NCI-H2081 (cell line): ENCODE measurements around the gene MICU1.
A peak's percentile ranks its signal among the peaks of the same experiment; 100 is the strongest.
"Not testable (repeated sequence)": the region's sequence is repeated elsewhere in the genome, so short reads cannot be mapped to it uniquely, and the experiment has no call there.

ENCODE experiments used
- DNase-seq, 2 experiments: peaks; one replicate each; lab custom pipeline; 2025; lab: John Stamatoyannopoulos, UW

MICU1 gene

GRCh38 chr10:72503694-72504438 is 122.0 kb downstream of the MICU1 start:
- no peak for DNase-seq

DNA sequence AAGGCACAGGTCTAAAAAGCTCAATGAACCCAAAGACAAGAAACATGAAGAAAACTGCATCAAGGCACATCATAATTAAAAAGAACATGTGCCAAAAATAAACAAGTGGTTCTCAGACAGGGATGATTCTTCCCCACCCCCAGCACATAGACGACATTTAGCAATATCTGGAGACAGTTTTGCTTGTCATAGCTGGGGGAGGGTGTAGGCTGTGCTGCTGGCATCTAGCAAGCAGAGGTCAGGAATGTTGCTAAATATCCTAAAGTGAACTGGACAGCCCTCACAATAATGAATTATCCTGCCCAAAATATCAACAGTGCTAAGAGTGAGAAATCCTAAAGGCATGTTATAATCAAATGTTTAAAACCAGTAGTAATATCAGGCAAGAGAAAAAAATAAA is 122.6 kb downstream of the MICU1 start:
- no peak for DNase-seq

- DNase-seq = no peak
Measured at GRCh38 chr10:72502581-72502980, 123.3 kb downstream of the MICU1 start.

DNA sequence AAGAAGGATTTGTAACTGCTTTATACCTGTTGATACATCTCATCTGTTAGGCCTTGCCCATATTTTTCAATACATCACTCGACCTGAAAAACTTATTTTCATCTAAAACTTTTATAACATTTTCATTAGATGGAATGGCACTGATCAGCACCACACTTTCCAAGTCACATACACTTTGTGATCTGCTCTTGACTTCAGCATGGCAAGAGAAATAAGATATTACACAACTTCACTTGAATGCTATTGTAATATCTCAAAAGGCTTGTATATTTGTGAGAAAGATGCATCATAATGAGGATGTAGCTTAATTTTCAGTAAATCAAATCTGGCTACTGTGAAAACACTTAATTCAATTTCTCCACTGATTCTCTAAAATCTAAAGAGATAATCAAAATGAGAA is 126.2 kb downstream of the MICU1 start:
- no peak for DNase-seq

DNA sequence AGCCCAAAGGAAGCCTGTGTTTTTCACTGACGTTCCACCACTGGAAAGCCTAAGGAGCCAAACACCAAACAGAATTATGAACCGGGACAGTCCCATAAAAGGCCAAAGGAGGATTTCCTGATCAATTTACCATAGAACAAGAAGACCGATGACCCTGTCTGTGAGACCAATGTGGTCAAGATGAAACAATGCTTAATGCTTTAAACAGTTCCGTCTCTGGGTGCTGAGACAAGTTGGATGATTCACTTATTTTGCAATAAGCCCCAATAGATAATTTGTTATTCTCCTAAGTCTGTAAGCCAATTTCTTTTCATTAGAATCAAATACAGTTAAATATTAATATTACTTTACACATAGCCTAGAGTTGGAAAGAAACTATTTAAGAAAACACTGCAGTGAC is 134.9 kb downstream of the MICU1 start:
- DNase-seq = no peak

- DNase-seq = no peak
Measured at GRCh38 chr10:72487521-72487920, 138.4 kb downstream of the MICU1 start.

- DNase-seq = no peak
Measured at GRCh38 chr10:72487116-72487515, 138.8 kb downstream of the MICU1 start.

DNA sequence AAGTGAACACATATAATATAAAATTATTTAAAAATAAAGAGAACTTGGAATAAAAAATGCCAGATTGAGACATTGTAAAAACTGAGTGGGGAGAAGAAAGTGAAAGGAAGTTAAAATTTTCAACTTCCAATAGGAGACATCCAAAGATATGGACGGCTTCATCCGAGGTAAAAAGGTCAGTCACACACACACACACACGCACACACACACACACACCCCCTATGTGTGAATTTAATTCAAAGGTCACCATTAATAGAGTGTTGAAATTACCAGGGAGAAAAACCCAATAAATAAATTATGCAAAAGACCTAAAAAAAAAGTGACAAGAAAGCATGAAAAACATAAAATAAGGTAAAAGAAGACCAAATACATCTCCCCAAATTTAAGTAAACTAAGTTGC is 140.2 kb downstream of the MICU1 start:
- no peak for DNase-seq

DNA sequence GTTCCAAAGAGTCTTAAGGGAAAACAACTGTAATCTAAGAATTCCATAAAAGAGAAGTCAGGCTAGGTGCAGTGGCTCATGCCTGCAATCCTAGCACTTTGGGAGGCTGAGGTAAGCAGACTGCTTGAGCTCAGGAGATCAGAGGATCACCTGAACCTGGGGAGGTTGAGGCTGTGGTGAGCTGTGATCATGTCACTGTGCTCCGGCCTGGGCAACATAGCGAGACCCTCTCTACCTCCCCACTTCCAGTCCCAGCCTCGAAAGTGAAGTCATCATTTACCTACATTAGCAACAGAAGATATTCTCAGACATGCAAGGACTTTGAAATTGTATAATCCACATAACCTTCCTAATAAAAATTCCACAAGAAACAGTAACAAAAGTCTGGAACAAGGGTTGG is 141.4 kb downstream of the MICU1 start:
- no peak for DNase-seq

DNA sequence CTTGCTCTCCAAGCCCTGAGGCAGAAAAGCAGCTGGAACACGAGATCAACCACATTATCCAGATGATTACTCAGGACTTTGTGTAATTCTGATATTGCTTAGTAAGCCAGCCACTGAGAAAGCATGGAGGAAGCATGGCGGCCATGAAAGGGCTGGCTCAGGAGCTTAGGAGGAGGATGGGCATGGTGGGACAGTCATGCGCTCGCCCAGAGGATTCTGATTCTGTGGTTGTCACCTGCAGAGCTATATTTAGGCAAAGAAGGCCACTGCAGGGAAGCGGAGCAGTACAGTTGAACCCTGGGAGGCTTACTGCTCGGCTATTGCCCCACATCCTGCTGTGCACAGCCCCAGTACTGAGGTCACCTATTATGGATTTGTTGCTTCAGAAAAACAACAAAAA is 142.4 kb downstream of the MICU1 start:
- peak in 1 of 2 experiments; percentile 0 for DNase-seq

DNA sequence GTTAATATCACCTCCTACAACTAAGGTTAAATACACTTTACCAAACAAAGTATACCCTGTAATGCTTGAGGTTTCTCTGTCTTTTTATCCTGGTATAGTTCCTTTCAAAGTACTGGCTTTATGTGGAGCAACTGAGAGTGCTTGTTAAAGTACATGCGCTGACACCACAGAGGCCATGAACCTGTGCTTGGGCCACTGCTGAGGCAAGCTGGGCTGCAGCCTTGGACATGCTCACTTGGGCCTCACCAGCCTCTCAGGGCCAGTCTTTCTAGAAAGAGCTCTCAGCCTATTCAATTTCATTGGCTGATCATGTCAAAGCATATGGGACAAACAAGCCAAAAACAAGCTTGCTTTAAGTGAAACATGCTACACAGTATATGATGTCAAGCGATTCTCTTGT is 145.0 kb downstream of the MICU1 start:
- no peak for DNase-seq

DNA sequence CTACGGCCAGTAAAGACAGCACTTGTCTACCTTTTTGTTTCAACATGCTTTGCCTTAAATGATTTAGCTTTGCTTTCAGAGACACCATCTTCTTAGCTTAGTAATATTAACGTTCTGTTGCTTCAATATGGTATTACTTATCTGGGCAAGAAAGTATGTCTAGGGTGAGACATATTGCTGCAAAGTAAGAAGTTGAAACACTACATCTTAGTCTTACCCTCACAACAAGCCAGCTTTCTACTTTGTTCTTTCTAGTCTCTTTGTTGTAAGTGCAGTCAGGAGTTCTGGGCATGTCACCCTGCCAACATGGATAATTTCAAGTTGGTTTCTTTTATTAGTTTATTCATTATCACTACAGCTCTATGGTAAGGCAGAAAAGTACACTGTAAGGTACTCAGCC is 148.4 kb downstream of the MICU1 start:
- no peak for DNase-seq

DNA sequence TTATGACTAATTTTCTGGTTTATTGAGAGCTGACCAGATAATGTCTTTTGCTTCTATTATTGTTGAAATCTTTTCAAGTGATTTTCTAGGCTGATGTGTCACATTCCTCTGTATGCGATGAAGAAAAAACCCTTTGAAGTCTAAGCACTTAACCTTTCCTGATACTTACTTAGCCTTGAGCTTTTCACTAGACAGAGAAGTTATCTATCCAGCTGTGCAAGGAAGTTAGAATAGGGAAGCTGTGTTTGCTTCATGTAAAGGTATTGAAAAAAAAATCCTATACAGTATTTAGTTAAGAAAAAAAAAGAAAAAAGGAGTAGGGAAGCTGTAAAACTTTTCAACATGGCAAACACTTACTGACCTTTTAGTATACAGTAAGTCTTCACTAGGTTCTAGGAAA is 153.6 kb downstream of the MICU1 start:
- DNase-seq = no peak

- no peak for DNase-seq
Measured at GRCh38 chr10:72470666-72471065, 155.2 kb downstream of the MICU1 start.

GRCh38 chr10:72467064-72467463 is 158.8 kb downstream of the MICU1 start:
- not testable (repeated sequence) for DNase-seq

DNA sequence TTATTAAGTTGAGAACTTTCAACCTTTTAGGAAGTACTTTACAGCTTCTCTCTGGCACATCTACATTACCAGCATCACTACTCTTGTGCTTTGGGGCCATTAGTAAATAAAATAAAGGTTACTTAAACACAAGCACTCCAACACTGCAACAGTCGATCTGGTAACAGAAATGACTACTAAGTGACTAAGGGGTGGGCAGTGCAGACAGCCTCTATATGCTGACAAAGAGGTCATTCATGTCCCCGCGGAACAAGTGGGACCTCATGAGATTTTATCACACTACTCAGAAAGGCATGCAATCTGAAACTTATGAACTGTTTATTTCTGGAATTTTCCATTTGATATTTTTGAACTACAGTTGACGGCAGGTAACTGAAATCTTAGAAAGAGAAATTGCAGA is 159.9 kb downstream of the MICU1 start:
- DNase-seq = no peak

DNA sequence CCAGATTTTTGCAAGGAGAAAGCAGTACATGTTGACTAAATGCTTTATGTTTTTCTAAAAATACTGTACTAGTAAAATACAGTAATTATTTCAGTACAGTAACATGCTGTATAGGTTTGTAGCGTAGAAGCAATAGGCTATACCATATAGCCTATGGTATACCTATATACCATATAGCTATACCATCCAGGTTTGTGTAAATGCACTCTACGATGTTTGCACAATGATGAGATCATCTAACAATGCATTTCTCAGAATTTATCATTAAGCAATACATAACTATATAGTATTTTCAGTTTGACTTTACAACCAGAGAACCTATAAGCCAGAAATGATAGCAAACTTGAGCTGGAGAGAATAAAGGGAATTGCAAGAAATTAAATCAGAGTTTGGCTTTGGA is 161.4 kb downstream of the MICU1 start:
- no peak for DNase-seq

DNA sequence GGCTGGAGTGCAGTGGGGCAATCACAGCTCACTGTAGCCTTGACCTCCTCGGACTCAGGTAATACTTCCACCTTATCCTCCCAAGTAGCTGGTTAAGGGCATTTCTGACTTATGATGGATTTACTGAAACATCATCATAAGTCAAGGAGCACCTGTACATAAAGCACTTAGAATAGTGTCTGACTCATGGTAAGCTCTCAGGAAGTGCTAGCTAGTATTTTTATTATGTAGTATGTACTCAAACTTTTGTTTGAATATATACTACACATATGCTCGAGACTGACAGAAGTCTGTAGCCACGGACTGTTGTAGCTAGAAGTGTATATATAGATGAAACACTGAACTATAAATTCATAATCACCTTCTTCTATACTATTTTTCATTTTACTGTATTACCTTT is 163.6 kb downstream of the MICU1 start:
- no peak for DNase-seq

DNA sequence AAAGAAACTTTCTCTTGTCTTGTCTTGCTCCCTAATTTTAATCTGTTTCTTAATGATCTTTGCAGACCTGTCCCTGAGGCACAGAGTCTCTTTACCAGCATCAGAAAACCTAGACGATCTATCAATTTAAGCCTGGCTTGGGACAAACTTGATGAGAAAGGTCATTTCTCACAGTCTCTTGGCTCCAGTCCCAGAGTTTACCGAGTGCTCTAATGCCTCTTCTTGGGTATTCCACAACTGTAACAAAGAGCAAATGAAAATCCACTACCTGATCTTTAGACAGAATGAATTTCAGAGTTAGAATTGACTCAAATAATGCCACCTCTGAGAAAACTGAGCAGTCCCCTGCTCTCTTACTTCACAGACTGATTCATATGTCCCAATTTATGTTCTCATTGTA is 164.8 kb downstream of the MICU1 start:
- no peak for DNase-seq

- DNase-seq = no peak
Measured at GRCh38 chr10:72460284-72460876, 165.5 kb downstream of the MICU1 start.

DNA sequence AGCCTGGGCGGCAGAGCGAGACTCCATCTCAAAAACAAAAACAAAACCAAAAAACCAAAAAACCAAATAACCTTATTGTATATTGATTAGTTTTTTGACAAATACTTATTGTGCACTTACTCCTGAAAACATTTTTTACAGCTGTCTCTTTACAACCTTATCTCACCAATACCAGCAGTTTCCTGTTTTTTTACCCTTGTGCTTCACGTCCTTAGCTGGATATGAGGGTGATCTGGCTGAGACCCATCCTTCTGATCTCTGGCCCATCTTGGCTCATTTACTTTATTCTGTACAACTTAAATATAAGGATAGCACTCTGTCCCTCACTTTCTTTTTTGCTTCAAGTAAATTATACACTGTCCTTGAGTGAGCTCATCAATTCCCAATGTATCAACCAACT is 166.6 kb downstream of the MICU1 start:
- no peak for DNase-seq

DNA sequence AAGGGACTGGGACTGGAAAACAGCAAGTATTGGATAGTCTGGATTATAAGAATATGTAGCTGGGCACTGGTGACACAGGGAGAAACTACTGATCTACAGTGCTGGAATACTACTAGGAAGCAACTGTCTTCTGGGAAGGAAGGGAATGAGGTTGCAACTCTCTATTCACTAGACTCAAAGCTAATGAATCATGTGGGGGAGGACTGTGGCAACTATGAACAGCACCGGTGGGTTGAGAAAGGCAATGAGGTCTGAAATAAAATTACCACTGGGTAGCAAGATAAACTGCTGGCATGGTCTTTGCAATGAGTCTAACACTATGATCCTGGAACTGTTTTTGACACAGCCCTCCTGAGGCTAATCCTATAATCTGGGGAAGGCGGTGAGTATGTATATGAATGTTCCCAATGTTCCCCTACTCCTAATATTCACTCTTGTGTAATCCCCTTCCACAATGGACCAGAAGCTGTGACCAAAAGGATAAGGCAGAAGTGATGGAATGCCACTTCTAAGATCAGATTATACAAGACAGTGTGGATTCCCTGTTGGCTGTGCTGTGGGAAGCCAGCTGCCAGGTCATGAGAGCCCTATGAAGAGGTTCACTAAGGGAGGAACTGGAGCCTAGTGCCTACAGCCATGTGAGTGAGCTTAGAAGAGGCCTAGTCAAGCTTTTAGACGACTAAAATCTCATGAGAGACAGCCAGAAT is 169.8 kb downstream of the MICU1 start:
- no peak for DNase-seq

DNA sequence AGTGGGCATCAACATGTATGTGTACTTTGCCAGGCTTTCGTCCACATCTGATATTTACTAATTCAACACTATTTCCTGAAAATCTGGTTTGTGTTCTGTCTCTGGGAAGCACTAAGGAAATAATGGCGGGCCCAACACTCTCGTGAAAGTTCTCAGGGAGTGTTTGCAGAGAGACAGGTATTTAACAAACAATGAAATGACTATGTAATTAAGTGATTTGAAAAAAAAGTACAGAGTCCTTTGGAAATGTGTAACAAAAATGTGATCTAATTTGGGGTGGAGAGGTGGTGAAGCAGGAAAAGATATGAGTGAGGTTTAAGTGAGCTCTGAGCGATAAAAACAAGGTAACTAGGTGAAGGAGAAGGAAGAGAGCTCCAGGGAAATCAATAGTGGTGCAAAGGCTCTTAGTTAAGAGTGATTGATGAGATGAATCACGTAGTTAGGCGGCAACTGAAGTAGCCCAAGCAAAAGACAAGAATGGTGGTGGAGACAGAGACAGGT is 175.9 kb downstream of the MICU1 start:
- DNase-seq = peak in 1 of 2 experiments; percentile 1
